GM21723 (cell line): ENCODE data around the gene ARGLU1.
"Not testable (repeated sequence)": the region's sequence is repeated elsewhere in the genome, so short reads cannot be mapped to it uniquely, and the experiment has no call there.

Source experiments
- ATAC-seq: cut with Tn5 transposase; IDR thresholded peaks from one replicate; pipeline ENCODE4 v1.9.1; 2021; ENCODE audit warnings: mild to moderate bottlenecking, moderate library complexity; ENCODE audit not compliant: unreplicated experiment

The ARGLU1 gene

DNA sequence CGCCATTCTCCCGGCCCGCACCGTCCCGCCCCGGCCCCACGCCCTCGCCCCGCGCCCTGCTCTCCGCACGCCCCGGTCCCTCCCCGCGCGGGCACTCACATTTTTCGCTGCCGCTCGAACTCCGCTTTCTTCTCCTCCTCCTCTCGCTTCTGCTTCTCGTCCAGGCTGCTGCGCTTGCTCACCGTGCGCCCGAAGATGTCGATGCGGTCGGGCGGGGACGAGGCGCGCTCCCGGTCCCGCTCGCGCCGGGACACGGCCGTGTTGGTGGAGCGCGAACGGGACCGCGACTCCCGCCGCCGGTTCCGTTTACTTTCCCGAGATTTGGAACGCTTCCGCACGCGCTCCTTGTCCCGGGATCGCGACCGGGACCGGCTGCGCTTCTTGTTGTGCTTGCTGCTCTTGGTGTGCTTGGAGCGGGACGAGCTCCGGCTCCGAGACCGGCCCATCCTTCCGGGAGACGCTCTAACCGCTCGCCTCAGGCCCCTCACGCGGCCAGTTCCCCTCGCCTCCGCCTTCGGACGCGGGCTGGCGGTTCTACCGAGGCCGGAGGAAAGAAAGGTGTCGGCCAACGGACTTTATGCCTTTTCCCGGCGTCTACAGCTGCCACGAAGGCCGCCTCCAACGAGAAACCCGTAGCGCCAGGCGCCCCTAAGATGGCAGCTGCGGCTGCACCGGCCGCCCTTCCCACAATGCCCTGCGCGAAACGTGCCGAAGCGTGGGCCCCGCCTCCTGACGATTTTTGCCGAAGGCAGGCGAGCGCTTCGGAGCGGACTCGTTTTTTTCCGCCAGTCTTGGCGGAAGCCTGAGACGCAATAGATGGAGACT is at the start of gene ARGLU1:
ARGLU1 (minus strand) TSS at position 664 of the 825 bp plus-strand sequence; CDS start at position 446, 218 bp downstream.
- ATAC-seq, result peak; percentile 66

- ATAC-seq, result no peak
Measured at GRCh38 chr13:106617561-106617960, 49.6 kb upstream of the ARGLU1 start.

GRCh38 chr13:106616729-106617128 is 48.8 kb upstream of the ARGLU1 start:
- ATAC-seq, result no peak

GRCh38 chr13:106614874-106615273 is 46.9 kb upstream of the ARGLU1 start:
- ATAC-seq, result no peak

DNA sequence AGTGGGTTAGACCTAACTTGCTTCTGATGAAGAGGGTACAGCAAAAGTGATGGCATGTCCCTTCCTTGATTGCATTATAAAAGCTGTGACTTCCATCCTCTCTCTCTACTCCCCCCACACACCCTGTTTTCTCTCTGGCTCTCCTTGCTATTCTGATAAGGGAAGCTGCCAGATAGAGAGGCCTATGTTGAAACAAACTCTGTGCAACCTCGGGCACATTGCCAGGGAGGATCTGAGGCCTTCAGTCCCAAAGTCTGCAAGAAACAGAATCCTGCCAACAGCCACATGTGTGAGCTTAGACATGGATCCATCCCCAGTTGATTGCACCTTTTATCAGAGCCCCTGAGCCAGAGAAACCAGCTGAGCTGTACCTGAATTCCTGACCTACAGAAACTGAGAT is 44.8 kb upstream of the ARGLU1 start:
- no peak for ATAC-seq

DNA sequence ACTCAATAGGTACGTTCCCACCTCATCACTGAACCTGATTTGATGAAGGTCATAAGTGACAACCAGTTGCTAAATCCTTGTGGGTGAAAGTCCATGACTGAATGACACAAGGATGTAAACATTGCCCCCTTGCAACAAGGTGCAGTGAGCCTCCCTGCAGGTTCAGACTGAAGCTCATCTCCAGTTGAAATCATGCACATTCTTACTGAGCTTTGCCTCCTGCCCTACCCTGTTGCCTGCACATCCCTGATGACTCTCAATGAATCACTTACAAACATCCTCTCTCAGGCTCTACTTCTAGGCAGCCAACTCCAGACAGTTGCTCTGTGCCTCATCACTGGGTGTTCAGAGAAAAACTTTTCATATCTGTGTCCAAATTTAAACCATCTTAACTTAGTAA is 42.5 kb upstream of the ARGLU1 start:
- ATAC-seq, result no peak

GRCh38 chr13:106609116-106609515 is 41.2 kb upstream of the ARGLU1 start:
- ATAC-seq, result no peak

- no peak for ATAC-seq
Measured at GRCh38 chr13:106603546-106603945, 35.6 kb upstream of the ARGLU1 start.

GRCh38 chr13:106602178-106602577 is 34.2 kb upstream of the ARGLU1 start:
- no peak for ATAC-seq

DNA sequence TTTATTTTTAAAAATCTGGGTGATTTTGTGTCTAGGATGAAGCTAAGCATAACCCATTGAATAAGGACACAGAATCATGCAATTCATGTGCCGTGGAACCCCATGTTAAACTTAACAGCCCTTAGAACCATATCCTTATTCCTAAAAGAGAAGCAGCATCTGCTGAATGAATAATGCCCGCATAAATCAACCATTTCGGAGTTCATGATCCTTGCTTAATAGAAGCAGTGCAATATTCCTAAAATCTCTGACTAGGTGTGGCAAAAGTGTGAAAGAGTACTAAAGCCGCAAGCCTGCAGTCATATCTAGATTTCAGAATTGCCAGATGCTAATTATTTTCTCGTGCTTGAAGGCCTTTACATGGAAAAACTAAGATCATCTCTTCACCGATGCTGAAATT is 33.6 kb upstream of the ARGLU1 start:
- no peak for ATAC-seq

DNA sequence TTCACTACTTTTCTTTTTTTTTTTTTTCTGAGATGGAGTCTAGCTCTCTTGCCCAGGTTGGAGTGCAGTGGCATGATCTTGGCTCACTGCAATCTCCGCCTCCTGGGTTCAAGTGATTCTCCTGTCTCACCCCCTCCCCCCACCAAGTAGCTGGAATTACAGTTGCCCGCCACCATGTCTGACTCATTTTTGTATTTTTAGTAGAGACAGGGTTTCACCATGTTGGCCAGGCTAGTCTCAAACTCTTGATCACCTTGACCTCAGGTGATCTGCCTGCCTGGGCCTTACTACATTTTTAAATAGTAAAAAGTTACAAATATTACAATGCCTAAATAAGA is 32.8 kb upstream of the ARGLU1 start:
- ATAC-seq, result not testable (repeated sequence)

- ATAC-seq, result no peak
Measured at GRCh38 chr13:106599875-106600797, 32.2 kb upstream of the ARGLU1 start.

DNA sequence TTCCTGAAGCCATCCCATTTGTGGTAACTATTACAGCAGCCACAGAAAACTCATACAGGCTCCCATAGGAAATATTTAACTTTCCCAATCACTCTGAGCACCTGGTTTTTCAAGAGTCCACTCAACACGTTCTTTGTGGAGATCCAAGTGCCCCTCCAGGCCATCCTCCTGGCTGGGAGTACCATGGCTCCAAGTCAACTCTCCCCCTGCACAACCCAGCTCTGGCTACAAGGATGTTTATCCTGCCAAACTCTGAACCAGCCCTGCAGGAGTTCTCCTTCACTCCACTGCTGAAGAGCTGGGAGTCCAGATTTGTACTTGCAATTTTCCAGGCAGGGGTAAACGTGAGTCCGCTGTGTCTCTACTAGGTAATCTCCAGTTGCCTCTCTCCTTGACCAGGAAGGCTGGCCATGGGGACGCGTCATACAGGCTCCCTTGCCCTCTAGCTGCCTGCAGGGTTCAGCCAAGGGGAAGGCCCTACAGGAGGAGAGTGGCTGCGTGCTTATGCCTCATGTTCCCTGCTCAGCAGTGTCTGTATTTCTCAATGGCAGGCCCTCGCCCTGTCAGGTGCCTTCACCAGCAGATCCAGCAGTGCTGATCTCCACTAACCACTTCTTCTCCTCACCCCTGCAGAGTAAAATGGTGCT is 29.9 kb upstream of the ARGLU1 start:
- ATAC-seq, result no peak

DNA sequence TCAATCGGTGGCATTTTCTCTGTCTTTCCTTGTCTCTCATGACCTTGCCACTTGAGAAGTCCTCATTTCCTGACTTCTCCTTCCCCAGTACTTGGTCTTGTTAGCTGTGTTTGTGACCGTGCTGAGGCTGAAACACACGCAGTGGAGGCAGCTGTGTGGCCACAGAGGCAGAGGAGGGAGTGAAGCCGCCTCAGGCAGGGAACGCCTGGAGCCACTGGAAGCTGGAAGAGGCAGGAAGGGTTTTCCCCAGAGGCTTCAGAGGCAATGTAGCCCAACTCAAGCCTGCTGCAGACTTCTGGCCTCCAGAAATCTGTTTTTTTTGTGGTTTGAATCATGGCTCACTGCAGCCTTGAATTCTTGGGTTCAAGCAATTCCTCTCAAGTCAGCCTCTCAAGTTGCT is 29.2 kb upstream of the ARGLU1 start:
- ATAC-seq, result no peak

- no peak for ATAC-seq
Measured at GRCh38 chr13:106596275-106596937, 28.5 kb upstream of the ARGLU1 start.

DNA sequence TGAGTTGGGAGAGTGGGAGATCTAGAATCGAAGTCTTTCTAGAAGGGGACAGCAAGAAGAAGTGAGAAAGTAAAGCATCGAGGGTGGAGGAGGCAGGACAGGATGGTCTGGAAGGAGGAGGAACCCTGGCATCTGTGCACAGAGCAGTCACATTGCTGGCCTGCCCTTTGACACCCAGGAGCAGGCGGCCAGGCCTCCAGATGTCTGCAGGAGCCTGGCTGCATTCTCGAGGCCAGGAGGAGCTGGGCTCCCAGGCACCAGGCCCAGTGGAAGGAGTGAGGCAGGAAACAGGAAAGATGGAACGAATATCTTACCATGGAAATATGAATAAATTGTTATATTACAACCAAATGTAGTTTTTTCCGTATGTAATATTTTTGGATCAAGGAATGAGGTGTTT is 27.7 kb upstream of the ARGLU1 start:
- no peak for ATAC-seq

GRCh38 chr13:106594980-106595379 is 27.0 kb upstream of the ARGLU1 start:
- ATAC-seq, result no peak

GRCh38 chr13:106593132-106593531 is 25.2 kb upstream of the ARGLU1 start:
- no peak for ATAC-seq

DNA sequence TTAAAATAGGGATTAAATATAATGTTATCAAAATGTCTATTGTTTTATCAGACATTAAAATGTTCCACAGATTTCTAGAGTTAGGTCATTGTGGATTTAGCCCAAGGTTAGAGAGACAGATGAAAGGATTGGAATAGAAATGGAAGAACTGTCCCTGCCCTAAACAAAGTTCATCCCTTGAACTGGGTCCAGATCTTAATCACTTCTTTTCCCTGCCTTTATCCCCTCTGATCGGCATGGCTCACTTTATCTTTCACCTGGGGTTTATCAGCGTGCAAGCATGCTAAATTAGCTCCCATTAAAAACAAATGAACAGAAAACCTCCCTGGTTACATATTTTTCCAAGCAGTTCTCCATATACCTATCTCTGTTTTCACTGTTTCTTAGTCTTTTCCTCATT is 23.4 kb upstream of the ARGLU1 start:
- ATAC-seq, result no peak

DNA sequence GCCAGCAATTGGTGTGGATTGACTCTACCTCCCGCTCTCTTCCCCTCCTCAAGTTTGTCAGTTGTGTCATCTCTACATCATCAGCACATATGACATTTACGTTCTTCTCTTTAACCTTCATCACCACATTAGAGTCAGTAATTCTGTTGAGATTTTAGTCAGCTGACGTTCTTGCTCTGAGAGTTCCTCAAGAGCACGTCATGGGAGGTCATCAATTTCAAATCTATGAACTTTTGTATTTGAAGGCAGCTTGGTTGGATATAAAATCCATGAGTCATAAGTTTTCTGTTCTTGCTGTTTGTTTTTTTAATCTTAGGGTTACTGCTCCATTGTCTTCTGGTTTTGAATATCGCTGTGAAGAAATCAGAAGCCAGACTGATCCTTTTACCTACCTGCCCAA is 21.8 kb upstream of the ARGLU1 start:
- ATAC-seq, result no peak

- no peak for ATAC-seq
Measured at GRCh38 chr13:106588367-106588766, 20.4 kb upstream of the ARGLU1 start.
